Breast epithelium (tissue), 3 donors: ENCODE measurements around the gene PCA3.

ENCODE experiments used
- POLR2A ChIP-seq: fragments of 450-650 bp; IDR thresholded peaks from one replicate; pipeline ENCODE4 v1.6.1; 2016; ENCODE audit warnings: antibody characterized with exemption, mild to moderate bottlenecking, moderate library complexity
- TF ChIP-seq, protein P1 (sequence below), 3 donors: fragments of 450-650 bp; IDR thresholded peaks; one replicate each; pipeline ENCODE4 v1.5.1; 2016 to 2017; ENCODE audit warnings: antibody characterized with exemption in 3 of 3, mild to moderate bottlenecking in 3 of 3, moderate library complexity in 3 of 3

DNA sequence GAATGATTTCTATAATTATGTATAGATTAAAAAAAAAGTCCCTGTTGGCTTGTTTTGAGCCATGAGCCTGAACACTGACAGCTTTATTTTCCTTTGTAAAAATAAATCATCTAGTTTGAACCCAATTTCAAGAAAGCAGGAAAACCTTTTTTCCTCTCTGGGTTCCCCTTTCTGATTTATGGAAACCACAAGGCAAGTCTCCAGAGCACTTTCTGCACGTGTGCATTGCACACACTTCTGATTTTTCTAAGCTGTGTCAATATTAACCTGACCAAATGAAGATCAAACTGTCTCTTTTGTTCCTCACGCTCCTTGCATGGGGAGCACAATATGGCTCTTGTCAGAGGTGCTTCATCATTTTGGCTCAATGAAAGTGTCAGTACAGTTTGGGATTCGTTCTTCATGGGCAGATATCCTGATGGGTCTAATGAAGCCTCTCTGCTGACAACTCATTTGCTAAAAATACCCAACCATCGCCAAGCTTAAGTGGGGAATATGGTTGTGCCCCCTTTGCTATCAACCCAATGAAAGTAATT is 39.2 kb upstream of the PCA3 start:
- TF ChIP-seq, protein P1, sequence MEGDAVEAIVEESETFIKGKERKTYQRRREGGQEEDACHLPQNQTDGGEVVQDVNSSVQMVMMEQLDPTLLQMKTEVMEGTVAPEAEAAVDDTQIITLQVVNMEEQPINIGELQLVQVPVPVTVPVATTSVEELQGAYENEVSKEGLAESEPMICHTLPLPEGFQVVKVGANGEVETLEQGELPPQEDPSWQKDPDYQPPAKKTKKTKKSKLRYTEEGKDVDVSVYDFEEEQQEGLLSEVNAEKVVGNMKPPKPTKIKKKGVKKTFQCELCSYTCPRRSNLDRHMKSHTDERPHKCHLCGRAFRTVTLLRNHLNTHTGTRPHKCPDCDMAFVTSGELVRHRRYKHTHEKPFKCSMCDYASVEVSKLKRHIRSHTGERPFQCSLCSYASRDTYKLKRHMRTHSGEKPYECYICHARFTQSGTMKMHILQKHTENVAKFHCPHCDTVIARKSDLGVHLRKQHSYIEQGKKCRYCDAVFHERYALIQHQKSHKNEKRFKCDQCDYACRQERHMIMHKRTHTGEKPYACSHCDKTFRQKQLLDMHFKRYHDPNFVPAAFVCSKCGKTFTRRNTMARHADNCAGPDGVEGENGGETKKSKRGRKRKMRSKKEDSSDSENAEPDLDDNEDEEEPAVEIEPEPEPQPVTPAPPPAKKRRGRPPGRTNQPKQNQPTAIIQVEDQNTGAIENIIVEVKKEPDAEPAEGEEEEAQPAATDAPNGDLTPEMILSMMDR (IDR thresholded peaks at IDR 0.05): no peak
- no peak for TF ChIP-seq POLR2A
